ENCODE data around the gene C2orf68.

C2orf68 gene

GRCh38 chr2:85648619-85649018, 36.8 kb upstream of the C2orf68 start:
- Histone ChIP-seq H3K4me1 (ENCODE audit: control insufficient read depth, insufficient read depth, low read length) (no peaks in the 10 kb centered on the region), H3K27ac (ENCODE audit: extremely low read depth, low read depth, low read length) (no peak overlapping the region; the same call in 1 of the 2 replicates), H3K36me3 (ENCODE audit: control insufficient read depth in 2 of 2, insufficient read depth in 1 of 2, low read length in 2 of 2) (peaks cover 70 to 88% of the 10 kb centered on the region in 2 experiments), H3K9me3 (ENCODE audit: control insufficient read depth, insufficient read depth, low read depth, low read length) (no peaks in the 10 kb centered on the region), H3K4me3 (ENCODE audit: low read depth, low read length) (no peak overlapping the region)
- CTCF ChIA-PET: interaction anchor here (0.6 to 3.1 kb wide), 13 partner anchors 9 to 169 kb away, joined by 3 to 19 read pairs (median 4); no protein-coding TSS in a partner anchor
- TF ChIP-seq ZNF555 (tag by site-specific recombination; conservative IDR thresholded peaks at IDR 0.05) (no peak), ZNF624 (tag by site-specific recombination; IDR thresholded peaks at IDR 0.05) (no peak), PBX3 (CRISPR knock-in tag; IDR thresholded peaks at IDR 0.05) (no peak), ZBTB20 (tag by site-specific recombination; IDR thresholded peaks at IDR 0.05) (no peak), ZNF157 (tag by site-specific recombination; IDR thresholded peaks at IDR 0.05) (no peak), ZEB2 (tag by site-specific recombination; IDR thresholded peaks at IDR 0.05) (no peak), BCL11A (tag by site-specific recombination; IDR thresholded peaks at IDR 0.05; ENCODE audit: low read depth) (no peak), ZNF777 (tag by site-specific recombination; IDR thresholded peaks at IDR 0.05; ENCODE audit: borderline replicate concordance) (no peak), ZNF362 (tag by site-specific recombination; IDR thresholded peaks at IDR 0.05) (no peak)
- TF ChIP-seq, protein P1, sequence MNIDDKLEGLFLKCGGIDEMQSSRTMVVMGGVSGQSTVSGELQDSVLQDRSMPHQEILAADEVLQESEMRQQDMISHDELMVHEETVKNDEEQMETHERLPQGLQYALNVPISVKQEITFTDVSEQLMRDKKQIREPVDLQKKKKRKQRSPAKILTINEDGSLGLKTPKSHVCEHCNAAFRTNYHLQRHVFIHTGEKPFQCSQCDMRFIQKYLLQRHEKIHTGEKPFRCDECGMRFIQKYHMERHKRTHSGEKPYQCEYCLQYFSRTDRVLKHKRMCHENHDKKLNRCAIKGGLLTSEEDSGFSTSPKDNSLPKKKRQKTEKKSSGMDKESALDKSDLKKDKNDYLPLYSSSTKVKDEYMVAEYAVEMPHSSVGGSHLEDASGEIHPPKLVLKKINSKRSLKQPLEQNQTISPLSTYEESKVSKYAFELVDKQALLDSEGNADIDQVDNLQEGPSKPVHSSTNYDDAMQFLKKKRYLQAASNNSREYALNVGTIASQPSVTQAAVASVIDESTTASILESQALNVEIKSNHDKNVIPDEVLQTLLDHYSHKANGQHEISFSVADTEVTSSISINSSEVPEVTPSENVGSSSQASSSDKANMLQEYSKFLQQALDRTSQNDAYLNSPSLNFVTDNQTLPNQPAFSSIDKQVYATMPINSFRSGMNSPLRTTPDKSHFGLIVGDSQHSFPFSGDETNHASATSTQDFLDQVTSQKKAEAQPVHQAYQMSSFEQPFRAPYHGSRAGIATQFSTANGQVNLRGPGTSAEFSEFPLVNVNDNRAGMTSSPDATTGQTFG (tag by site-specific recombination; IDR thresholded peaks at IDR 0.05; ENCODE audit: borderline replicate concordance): no peak
- TF ChIP-seq, protein P2, sequence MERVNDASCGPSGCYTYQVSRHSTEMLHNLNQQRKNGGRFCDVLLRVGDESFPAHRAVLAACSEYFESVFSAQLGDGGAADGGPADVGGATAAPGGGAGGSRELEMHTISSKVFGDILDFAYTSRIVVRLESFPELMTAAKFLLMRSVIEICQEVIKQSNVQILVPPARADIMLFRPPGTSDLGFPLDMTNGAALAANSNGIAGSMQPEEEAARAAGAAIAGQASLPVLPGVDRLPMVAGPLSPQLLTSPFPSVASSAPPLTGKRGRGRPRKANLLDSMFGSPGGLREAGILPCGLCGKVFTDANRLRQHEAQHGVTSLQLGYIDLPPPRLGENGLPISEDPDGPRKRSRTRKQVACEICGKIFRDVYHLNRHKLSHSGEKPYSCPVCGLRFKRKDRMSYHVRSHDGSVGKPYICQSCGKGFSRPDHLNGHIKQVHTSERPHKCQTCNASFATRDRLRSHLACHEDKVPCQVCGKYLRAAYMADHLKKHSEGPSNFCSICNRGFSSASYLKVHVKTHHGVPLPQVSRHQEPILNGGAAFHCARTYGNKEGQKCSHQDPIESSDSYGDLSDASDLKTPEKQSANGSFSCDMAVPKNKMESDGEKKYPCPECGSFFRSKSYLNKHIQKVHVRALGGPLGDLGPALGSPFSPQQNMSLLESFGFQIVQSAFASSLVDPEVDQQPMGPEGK (tag by site-specific recombination; IDR thresholded peaks at IDR 0.05): no peak
- POLR2A ChIA-PET: interaction anchor here (0.5 to 1.5 kb wide), 2 partner anchors 9 to 18 kb away, joined by 3 read pairs; no protein-coding TSS in a partner anchor

DNA sequence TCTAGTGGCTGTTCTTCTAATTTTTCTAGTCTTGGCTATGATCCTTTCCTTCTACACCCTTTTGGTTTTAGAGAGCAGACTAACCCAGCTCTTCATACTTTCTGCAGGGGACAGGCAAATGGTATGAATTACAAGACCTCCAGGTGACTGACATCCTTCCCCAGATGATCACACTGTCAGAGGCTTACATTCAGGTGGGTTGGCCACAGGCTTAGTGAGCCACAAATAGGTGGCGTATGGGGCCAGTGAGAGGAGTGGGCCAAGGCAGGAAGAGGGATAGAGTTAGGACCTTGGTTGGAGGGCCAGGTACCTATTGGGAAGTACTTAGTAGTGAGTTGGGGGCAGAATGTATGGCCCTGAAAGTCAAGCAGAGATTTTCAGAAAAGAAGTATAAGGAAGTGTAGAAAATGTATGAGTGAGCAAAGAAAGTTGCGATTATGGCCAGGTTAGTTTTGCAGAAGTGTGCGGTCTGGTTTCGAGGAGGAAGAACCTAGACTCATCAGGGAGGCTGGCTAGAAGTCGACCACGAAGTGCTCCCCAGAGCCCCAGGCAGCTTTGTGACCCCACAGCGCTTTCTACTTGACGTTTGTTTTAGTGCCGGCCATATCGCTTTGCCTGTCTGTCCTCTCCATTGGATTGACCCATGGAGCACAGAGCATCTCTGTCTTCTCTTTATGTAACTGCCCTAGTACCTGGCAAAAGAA, 36.1 kb upstream of the C2orf68 start:
- no peak overlapping the region; the same call in 1 of the 2 replicates for H3K27ac ChIP-seq (ENCODE audit: extremely low read depth, low read depth, low read length)
- H3K36me3 ChIP-seq (ENCODE audit: control insufficient read depth in 2 of 2, insufficient read depth in 1 of 2, low read length in 2 of 2): peaks cover 75 to 90% of the 10 kb centered on the region in 2 experiments
- no peak for TF ChIP-seq CTCF (tag by site-specific recombination; IDR thresholded peaks at IDR 0.05)
- TF ChIP-seq ZNF747 (tag by site-specific recombination; IDR thresholded peaks at IDR 0.05): no peak
- TF ChIP-seq SP7 (tag by site-specific recombination; IDR thresholded peaks at IDR 0.05): no peak
- no peak for TF ChIP-seq ZFP3 (tag by site-specific recombination; IDR thresholded peaks at IDR 0.05; ENCODE audit: low read depth)
- no peak for TF ChIP-seq SCRT2 (tag by site-specific recombination; IDR thresholded peaks at IDR 0.05)
- TF ChIP-seq ZNF37A (tag by site-specific recombination; IDR thresholded peaks at IDR 0.05): no peak
- no peak for TF ChIP-seq REPIN1 (tag by site-specific recombination; IDR thresholded peaks at IDR 0.05; ENCODE audit: low read depth)
- no peak for TF ChIP-seq ZBTB48 (tag by site-specific recombination; IDR thresholded peaks at IDR 0.05)
- no peak for TF ChIP-seq ZNF623 (tag by site-specific recombination; IDR thresholded peaks at IDR 0.05)
- TF ChIP-seq MZF1 (tag by site-specific recombination; IDR thresholded peaks at IDR 0.05; ENCODE audit: borderline replicate concordance): no peak
- H3K4me1 ChIP-seq (ENCODE audit: control insufficient read depth, insufficient read depth, low read length): no peaks in the 10 kb centered on the region
- no peak overlapping the region for H3K4me3 ChIP-seq (ENCODE audit: low read depth, low read length)
- no peaks in the 10 kb centered on the region for H3K9me3 ChIP-seq (ENCODE audit: control insufficient read depth, insufficient read depth, low read depth, low read length)
- ChIA-PET POLR2A (interaction anchor here (1.5 kb wide), 1 partner anchor 19 kb away, joined by 3 read pairs; no protein-coding TSS in a partner anchor), CTCF (interaction anchor here (0.5 to 2.6 kb wide), 12 partner anchors 9 to 431 kb away, joined by 3 to 12 read pairs (median 3); no protein-coding TSS in a partner anchor)

Measured in HEK293 (cell line).